HG02840 (cell line): ENCODE results near the gene TNC.

Experiments
- ATAC-seq: cut with Tn5 transposase; IDR thresholded peaks from one replicate; pipeline ENCODE4 v1.9.1; 2021; ENCODE audit warnings: mild to moderate bottlenecking, moderate library complexity, moderate number of reproducible peaks; ENCODE audit not compliant: unreplicated experiment, low FRiP score

TNC gene

DNA sequence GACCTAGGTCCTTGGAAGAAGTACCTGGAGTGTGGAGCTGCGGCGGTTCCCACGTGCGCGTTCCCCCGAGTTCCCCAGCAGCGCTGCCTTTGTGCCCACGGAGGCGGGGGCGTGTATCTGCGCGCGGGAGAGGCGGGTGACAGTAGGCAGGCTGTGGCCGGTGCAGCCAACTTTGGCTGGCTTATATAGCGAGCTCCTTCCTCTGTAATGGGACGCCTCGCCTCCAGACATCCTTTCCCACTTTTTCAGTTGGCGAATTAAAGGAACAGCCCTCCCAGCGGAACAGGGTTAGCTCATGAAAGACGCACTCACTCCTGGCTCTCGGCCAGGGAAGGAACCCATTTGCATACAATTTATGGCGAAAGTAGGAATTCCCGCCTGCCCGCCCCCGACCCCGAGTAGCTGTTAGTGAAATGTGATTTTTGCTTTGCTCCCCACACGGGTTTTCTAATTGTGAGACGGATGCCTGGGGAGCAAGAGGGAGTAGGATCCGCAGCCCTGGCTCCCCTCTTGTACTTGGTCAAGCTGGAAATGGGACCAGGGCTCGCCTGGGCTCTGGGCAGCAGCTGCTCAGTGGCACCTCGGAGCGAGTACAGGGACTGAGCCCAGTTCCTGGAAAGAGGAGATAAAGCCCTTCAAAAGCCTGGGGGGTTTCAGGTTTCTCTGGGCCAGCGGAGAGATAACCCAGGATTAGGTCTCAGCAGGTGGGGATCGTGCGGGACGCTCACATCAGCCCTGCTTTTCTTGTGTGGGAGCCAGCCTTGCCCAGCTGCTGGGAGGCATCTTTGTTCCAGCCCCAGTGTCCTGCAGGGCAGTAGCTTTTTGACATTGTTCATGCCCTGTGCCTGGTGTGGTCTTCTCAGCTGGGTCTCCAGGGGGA, at the start of gene TNC:
TSS of gene TNC (minus strand) at position 159 of the 880 bp plus-strand sequence. CDS start 27,139 bp downstream, outside the sequence.
- no peak for ATAC-seq

DNA sequence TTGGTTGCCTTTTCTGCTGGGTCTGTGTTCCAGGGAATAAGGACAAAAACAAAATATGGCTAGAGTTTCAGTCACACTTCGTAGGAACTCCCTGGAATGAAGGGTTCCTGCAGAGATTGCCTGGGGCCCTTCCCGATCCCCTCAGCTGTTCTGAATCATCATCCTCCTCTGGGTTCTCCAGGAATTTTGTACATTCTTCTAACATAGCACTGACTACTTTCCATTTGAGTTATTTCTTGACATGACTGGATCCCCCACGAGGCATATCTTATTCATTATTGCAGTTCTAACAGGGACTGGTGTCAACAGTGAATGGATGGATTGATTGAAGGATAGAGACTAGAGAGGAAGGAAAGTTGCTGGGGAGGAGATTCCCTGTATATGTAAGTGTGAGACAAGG, 49.2 kb upstream of the TNC start:
- no peak for ATAC-seq

DNA sequence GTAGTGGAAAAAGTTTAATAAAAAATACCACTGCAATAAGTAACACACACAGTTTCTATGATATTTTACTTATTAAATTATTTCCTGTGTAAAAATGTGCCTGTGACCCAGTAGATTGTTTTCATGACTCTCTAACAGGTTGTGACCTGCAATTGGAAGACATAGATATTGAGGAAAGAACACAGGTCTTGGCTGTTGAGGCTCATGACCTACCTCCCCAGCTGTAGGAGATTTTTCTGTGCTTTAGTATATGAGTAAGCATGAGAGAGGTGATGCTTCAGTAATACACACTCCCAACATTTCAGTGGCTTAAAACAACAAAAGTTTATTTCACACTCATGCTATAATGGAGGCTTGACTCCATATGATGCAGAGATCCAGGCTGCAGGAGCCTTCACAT, 47.3 kb upstream of the TNC start:
- ATAC-seq, result no peak

DNA sequence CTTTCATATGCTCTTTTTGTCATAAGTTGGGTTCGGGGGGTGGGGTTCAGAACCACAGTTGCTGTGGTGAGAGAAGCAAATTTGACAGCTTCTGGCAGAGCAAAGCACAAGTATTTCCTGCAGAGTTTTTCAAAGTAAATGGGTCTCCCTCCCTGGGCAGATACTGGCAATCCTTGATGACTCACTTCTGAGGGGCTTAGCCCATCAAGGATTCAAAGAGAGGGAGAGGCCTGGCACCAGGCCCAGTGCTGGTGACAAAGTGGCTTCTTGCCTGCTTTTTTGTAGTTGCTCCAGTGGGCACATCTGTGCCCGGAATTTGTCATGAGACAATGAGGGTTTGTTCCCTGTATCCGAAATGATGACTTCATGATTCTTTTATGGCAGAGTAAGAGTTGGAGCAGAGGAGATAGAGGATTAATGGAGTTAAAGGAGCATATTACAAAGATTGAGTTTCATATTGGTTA, 46.6 kb upstream of the TNC start:
- no peak for ATAC-seq

DNA sequence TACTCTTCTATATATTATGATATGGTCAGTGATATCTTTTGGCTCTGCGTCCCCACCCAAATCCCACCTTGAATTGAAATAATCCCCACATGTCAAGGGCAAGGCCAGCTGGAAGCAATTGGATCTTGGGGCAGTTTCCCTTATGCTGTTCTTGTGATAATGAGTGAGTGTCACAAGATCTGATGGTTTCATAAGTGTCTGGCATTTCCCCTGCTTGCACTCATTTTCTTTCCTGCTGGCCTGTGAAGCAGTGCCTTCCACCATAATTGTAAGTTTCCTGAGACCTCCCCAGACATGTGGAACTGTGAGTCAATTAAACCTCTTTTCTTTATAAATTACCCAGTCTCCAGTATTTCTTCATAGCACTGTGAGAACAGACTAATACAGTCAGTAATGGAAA, 45.0 kb upstream of the TNC start:
- ATAC-seq, result no peak

DNA sequence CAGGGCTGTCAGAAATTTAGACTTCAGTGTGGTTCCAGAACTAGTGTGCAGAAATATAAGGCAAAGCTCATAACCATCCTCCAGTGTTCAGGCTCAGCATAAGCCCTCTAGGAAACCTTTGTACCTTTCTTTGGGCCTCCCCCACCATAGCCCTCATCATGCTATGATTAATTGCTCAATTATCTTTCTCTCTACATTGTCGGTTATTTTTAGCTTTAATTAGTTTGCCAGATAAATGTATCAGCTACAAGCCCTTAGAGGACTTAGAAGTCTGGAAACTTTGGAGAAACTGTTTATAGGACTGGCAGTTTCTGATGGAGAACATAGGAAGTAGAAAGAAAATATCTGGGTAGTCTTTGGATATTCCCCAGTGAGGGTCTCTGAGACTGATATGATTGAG, 43.5 kb upstream of the TNC start:
- ATAC-seq, result no peak

DNA sequence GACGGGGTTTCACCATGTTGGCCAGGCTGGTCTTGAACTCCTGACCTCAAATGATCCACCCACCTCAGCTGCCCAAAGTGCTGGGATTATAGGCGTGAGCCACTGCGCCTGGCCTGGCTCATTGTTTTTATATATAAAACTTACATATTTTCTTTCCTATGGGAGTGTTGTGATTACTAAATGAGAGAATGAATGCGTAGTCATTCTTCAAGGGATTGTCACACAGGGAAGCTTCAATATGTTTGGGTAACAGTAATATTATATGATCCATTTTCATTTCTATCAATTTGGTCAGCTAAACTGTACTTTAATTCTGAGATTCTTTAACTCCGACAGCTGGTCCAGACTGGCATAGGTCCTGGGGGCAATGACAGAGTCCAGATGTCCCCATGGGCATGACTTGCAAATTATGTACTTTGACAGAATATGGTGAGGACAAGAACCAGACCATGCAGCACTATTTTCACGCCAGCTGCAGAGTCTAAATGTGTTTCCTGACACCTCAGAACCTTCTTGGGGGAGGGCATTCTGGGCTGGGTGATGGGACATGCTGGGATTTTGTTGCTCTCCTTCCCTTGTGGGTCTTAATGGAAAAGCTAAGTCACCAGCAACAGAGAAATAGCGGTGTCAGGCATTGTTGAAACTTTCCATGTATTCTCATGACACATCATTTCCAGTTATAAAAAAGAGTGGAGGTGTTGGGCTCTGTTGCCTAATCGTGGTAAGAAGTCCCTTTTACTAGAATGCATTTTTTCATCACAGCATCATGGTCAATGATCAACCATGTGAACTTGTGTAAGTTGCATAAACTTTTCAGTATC, 40.9 kb upstream of the TNC start:
- no peak for ATAC-seq

DNA sequence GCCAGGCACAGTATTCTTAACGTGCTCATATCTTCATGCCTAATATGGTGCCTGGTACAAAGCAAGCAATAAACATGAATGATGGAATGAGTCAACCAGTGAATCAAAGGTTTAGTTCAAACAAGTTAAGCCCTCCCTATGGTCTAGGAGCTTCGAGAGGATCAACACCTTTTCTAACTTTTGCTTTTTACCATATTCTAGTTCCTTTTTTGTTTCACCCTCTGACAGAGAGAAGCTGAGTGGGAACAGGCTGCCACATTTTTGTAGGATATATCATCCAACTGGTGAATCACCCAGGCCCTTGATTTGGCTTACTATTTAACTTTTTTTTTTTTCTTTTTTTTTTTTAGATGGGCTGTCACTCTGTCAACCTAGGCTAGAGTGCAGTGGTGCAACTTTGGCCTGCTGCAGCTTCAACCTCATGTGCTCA, 39.3 kb upstream of the TNC start:
- no peak for ATAC-seq

DNA sequence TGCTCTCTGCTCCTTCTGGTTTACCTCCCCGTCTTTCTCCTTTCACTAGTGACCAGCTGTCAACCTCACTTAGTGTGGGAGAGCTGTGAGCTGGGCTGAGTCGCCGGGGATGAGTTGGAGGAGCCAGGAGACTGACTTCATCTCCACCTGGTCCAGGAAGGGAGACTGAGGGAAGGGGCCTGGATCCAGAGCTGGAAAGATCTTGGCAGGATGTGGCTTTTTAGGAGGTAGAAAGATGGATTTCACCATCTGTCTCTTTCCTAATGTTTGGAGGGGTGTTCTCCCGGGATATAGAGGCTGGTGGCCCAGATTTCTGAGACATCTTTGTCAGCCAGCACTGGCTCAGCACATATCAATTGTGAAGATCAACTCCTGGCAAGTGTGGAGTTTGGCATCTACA, 37.1 kb upstream of the TNC start:
- ATAC-seq, result no peak

DNA sequence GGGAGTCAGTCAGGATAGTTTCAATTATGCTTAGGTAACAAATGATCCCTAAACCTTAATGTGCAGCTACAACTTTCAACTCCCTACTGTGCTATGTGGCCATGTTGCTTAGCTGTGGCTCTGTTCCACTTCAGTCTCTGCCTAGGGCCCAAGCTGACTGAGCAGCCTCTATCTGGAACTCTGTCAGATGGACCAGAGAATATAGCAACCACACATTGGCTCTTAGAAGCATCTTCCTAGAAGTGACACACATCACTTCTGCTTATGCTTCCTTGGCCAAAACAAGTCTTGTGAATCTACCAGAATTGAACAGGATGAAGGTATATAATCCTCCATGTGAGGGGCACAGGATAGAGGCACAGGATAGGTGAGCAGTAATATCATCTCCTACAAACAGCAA, 36.7 kb upstream of the TNC start:
- ATAC-seq, result no peak

DNA sequence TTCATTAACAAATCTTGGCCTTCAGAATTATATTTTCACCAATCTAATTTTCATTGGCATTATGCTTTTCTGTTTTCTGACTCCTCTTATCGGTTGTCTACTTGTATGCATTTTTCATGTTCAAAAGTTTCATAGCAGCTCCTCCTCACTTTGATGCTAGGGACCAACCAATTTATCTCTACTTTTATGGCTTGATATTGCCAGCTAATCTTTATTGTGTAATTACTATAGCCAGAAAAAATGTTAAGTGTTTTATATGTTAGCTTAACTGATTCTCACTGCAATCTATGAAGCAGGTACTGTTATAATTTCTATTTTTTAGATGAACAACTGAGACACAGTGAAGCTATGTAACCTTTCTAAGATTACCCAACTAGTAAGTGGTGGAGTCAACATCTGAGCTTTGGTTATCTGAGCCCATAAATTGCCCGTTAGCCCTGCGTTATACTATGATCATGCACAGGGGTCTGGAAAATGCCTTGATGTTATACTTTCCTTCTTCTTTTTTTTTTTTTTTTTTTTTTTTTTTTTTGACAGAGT, 34.4 kb upstream of the TNC start:
- no peak for ATAC-seq

DNA sequence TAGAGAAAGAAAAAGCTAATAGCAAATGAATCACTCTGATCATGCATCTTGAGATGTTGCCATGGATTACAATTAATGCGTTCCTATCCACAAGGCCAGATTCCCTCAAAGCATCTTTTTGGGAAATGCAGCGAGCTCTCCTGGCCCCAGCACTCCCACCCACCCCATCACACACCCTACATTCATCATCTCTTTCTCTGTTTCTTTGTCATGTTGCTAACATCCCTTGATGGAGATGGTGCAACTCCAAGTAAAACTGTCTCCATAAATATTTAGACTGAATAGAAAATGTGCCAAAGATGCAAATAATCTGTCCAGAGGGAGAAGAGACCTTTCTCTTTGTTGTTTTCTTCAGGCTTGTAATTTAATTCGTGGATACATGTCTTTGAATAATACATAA, 30.8 kb upstream of the TNC start:
- no peak for ATAC-seq

DNA sequence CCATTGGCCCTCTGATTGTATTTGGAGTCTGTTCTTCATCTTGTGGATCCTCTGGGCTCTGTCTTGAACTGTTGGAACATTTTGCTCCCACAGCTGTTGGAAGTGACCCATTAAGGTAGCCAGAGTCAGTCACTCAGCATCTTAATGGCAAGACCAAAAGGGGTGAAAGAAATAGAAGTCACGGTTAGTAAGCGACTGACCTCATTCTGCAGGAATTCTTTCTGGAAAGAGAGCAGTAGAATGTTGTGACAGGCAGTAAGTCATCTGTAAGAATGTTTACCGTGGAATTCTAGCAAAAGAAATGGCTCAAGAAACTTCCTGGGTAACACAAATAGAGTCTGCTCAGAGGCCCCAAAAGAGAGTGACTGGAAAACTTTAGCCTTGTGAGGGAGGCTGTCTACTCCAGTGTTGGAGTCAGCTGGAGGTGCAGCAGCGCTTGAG, 28.6 kb upstream of the TNC start:
- ATAC-seq, result no peak

DNA sequence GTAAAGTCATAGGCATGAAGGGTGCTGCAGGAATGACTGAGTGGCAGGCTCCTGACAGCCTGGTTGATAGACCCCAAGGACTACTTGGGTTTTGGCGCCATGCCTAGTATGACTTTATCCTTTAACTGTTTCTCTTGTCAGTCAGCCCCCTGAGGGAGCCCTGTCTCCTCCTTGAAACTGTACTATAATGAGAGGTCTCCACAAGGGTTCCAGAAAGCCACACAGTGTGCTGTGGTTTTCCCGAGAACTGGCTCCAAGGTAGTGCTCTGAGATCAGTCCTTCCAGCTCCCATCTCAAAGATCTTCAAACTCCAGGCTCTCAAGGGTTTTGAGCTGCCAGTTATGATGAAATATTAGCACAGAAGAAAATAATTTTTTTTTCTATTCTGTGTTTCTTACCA, 26.7 kb upstream of the TNC start:
- ATAC-seq, result no peak

DNA sequence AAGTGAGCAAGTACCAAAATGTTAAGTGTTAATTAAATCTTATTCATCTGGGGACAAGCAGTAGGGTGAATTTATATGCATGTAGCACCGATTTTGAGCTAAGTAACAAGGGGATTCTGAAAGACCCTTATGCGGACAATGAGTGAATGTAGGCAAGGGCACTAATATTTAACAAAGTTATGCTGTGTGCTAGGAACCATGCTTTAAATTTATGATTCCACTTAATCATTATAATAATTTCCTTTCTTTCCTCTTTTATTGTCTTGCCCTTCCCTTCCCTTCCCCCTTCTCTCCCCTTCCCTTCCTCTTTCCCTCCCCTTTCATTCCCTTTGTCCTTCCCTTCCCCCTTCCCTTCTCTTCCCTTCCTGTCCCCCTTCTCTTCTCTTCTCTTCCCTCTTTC, 25.7 kb upstream of the TNC start:
- no peak for ATAC-seq

DNA sequence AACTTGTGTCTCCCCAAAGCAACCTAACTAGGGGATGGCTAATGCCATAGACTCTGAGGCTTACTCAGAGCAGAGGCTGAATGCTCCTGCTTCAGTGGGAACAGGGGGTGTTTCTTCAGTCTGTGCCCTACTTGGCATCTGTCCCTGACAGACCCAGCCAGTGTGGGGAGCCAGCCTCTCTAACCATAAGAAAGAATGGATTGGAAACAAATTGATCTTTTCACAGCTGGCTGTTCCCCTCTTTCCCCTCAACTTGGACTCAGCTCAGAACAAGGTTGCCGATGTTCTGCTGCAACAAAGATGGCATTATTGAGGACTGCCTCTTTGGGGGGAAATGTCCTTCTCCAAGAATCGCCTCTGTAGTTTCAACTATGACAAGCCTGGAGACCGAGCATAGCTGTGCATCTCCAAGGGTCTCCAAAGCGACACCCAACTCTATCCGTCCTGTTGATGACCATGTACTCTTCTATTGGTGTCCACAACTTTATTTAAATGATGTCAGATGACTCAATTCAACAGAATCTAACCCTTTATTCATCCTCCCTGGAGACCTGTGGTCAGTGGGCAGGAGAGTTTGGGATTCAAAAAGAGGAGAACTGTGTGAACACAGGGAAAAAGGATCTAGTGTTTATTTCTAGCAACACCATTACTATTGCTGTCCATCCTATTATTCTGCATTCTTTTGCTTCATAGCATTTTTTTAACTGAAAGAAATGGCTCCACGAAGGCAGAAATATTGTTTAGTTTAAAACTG, 24.7 kb upstream of the TNC start:
- ATAC-seq, result no peak

DNA sequence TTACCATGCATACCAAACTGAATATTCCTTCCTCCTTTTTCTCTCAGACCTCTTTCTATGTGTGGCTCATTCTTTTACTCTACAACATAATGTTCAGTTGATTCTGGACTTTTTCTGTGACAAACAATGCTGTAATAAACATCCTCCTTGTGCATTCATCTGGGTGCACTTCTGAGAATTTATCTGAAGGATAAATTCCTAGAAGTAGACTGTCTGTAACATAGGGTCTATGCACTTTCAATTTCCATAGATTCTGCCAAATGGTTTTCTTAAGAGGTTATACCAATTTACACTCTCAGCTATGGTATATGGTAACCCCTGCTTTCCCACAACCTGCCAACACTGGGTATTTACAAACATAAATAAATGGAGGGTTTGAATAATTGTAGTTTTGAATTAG, 24.1 kb upstream of the TNC start:
- no peak for ATAC-seq

DNA sequence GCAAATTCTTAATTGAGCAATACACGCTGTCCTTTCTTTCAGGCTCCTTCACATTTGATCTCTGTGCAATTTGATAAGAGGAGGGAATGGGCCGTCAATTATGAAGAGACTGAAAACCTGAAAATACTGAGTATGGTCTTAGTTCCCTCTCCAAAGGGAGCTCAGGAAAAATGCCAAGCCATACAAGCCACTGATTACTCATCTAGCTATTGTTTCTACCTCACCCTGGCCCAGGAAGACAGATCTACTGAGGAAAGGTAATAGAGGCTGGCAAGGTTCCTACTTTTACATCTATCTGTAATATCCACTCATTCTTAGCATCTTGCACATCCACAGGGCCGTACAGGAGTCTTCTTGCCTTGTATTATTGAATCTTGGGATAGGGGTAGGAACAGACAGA, 23.7 kb upstream of the TNC start:
- ATAC-seq, result no peak

DNA sequence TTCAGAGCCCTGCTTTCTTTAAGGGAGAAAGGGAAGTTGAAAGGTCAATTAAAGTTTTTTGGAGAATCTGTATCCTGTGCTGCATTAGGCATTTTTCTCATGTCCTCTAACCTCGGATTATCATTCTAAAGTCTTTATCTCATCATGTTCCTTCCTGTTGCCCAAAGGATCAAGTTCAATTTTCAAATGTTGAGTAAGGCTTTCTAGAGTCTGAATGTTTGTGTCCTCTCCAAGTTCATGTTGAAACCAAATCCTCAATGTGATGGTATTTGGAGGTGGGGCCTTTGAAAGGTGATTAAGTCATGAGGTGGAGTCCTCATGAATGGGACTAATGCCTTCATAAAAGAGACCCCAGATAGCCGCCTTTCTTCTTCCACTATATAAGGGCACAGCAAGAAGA, 20.2 kb upstream of the TNC start:
- no peak for ATAC-seq

DNA sequence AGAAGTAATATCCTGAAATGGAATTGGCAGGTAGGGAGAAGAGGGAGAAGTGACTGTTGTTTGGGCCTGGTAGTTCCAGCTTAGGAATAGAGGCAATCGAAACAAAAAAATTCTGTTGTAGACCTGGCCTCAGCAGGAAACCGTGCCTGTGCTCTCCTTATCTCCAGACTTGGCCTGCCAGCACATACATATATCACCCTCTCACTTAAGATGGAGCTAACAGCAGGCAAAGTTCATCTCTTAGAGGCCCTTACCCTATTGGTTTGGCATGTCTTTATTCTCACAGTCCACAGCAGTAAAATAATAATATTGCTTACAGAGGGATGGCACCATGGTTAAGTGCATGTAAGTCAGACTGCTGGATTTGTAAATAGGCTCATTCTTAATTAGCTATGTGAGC, 19.6 kb upstream of the TNC start:
- ATAC-seq, result no peak
